Kidney (tissue), 14 donors: ENCODE measurements around the gene NEDD9. TPM values are rescaled to one million over a fixed set of nuclear protein-coding genes. Genes with fewer than 3 reads are reported as not detected.

ENCODE experiments used
- DNase-seq, 5 donors: peaks; one replicate each; pipeline ENCODE4 v3.0.0-alpha.2; 2013 to 2020
- FAIRE-seq: peaks from 2 replicates; lab custom pipeline; 2012; peaks lifted over from hg19 to GRCh38; lab: Jason Lieb, UNC
- H3K27ac ChIP-seq, 2 donors: one replicate each; pipeline ENCODE4 v1.7.0; 2013; ENCODE audit warnings: low read depth in 2 of 2, low read length in 2 of 2, inconsistent platforms in 1 of 2
- H3K27me3 ChIP-seq: one replicate; pipeline ENCODE4 v1.7.1; 2013; ENCODE audit warnings: low read length, inconsistent platforms; ENCODE audit not compliant: control insufficient read depth, insufficient read depth
- H3K36me3 ChIP-seq, 3 donors: one replicate each; pipeline versions ENCODE4 v1.7.0 to v1.7.1; 2013; ENCODE audit warnings: low read length in 3 of 3, control low read depth in 1 of 3, inconsistent platforms in 1 of 3; ENCODE audit not compliant: insufficient read depth in 3 of 3, control insufficient read depth in 2 of 3
- H3K4me1 ChIP-seq, 3 donors: one replicate each; pipeline versions ENCODE4 v1.7.0 to v1.7.1; 2013; ENCODE audit warnings: low read length in 3 of 3, inconsistent platforms in 1 of 3, low read depth in 1 of 3; ENCODE audit not compliant: control insufficient read depth in 2 of 3, insufficient read depth in 2 of 3
- H3K4me3 ChIP-seq, 3 donors: one replicate each; pipeline versions ENCODE4 v1.7.0 to v1.8.1; 2013; ENCODE audit warnings: low read length in 3 of 3, control low read depth in 1 of 3, inconsistent platforms in 1 of 3
- H3K9ac ChIP-seq, 3 donors: one replicate each; pipeline versions ENCODE4 v1.7.0 to v1.7.1; 2013; ENCODE audit warnings: low read length in 3 of 3, control low read depth in 1 of 3, inconsistent platforms in 1 of 3
- H3K9me3 ChIP-seq, 3 donors: one replicate each; pipeline versions ENCODE4 v1.7.0 to v1.7.1; 2013; ENCODE audit warnings: low read length in 3 of 3, control low read depth in 1 of 3, inconsistent platforms in 1 of 3; ENCODE audit not compliant: control insufficient read depth in 2 of 3, insufficient read depth in 1 of 3
- intact Hi-C: fragments of 100-400 bp; cut with DNase I; formaldehyde crosslinking; loops from one replicate; pipeline ENCODE4 v1.11.1; 2022
- polyA plus RNA-seq: library from polyadenylated mRNA; stranded (reverse); fragments of 350-450 nt; fragmentation: Illumina TruSeq; extraction: RNeasy Lipid Tissue Mini Kit (QIAGEN cat#74804); gene quantifications from one replicate; pipeline ENCODE4 v1.2.3, GENCODE V29; 2014; ENCODE audit warnings: low read depth, low replicate concordance; ENCODE audit not compliant: insufficient read depth
- total RNA-seq: library from RNA; stranded (reverse); fragmentation: NEBNext Ultra II Directional; extraction: Animal tissue kit (Norgen Biotek cat#: 25700); gene quantifications from one replicate; pipeline ENCODE4 v1.2.1, GENCODE V29; 2021
- TF ChIP-seq, protein P1 (sequence below): IDR thresholded peaks from 3 replicates; pipeline ENCODE4 v1.5.1; 2012; ENCODE audit warnings: mild to moderate bottlenecking, moderate library complexity, borderline replicate concordance; ENCODE audit not compliant: insufficient read depth; ENCODE audit errors: extremely low read depth
- donor health status: control.
- donor health status: control.
- donor health status: control.
- donor health status: control.
- donor health status: control.
- donor health status: DM: yes; HTN: yes; CAD: no.
- donor health status: Normal renal cell carcinoma (clear cell type).

The NEDD9 gene
- total and polyA plus RNA-seq, 2 donors from 2014 or later: 19.2 to 101 TPM

DNA sequence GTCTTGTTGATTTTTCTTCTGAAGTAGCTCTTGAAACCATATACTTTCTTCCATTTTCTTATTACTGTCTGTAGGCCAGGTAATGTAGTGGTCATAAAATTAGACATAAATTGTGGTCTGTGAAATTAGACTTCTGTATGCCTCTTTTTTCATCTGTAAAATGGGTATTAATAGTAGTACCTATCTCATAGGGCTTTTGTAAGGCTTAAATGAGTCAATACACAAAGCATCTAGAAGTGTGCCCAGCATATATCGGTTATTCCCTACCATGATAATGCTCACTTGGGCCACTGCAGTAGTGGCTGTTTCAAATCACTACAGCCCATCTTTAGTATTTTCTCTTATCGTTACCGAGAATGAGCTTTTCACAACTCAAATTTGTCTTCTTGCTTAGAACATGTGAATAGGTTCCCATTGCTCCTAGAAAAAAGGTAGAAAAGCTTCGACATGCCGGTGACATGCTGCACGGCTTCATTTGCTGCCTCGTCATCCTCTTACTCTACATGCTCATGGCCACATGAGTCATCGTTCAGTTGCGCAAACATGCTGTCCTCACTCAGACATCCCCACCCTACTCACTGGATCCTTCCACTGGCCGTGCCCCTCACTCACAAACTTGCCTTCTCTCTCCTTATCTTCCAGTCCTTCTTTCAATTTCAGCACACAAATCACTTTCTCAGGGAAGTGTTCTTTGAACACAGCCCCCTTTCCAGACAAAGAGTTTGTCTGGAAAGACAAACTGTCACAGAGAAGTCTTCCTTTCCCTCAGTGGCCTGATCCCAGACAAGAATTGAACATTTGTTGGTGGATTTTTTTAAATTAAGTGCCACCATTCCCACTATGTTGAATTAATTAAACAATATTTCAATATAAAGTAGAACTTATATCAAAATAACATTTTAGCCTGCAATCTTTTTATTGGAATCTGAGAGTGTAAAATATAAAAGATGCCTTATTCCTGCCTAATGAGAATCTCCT, 88.8 kb downstream of the NEDD9 start:
- Histone ChIP-seq H3K36me3 (no peaks in the 10 kb centered on the region), H3K9ac (no peak overlapping the region), H3K4me3 (no peak overlapping the region), H3K27ac (no peak overlapping the region), H3K4me1 (no peaks in the 10 kb centered on the region), H3K9me3 (no peaks in the 10 kb centered on the region), H3K27me3 (no peaks in the 10 kb centered on the region)
- intact Hi-C loops: no loop called here
- FAIRE-seq (no peak), DNase-seq (no peak)
- TF ChIP-seq, protein P1, sequence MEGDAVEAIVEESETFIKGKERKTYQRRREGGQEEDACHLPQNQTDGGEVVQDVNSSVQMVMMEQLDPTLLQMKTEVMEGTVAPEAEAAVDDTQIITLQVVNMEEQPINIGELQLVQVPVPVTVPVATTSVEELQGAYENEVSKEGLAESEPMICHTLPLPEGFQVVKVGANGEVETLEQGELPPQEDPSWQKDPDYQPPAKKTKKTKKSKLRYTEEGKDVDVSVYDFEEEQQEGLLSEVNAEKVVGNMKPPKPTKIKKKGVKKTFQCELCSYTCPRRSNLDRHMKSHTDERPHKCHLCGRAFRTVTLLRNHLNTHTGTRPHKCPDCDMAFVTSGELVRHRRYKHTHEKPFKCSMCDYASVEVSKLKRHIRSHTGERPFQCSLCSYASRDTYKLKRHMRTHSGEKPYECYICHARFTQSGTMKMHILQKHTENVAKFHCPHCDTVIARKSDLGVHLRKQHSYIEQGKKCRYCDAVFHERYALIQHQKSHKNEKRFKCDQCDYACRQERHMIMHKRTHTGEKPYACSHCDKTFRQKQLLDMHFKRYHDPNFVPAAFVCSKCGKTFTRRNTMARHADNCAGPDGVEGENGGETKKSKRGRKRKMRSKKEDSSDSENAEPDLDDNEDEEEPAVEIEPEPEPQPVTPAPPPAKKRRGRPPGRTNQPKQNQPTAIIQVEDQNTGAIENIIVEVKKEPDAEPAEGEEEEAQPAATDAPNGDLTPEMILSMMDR: no peak

GRCh38 chr6:11142296-11143027, 90.0 kb downstream of the NEDD9 start:
- Histone ChIP-seq H3K36me3 (no peaks in the 10 kb centered on the region), H3K4me3 (no peak overlapping the region), H3K9ac (no peak overlapping the region), H3K9me3 (no peaks in the 10 kb centered on the region), H3K27me3 (no peaks in the 10 kb centered on the region), H3K4me1 (no peaks in the 10 kb centered on the region), H3K27ac (no peak overlapping the region)
- FAIRE-seq (no peak), DNase-seq (no peak)
- intact Hi-C loops: no loop called here
- TF ChIP-seq, protein P1: no peak

DNA sequence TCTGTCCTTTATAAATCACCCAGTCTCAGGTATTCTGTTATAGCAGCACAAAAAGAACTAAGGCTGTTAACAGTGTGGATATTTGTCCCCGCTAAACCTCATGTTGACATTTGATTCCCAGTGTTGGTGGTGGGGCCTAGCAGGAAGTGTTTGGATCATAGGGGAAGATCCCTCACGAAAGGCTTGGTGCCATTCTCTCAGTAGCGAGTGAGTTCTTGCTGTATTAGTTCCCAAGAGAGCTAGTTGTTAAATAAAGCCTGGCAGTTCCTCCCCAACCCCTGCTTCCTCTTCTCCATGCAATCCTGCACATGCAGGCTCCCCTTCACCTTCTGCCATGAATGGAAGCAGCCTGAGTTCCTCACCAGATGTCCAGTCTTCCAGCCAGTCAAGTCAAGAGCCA, 91.2 kb downstream of the NEDD9 start:
- Histone ChIP-seq H3K9me3 (no peaks in the 10 kb centered on the region), H3K27me3 (no peaks in the 10 kb centered on the region), H3K4me3 (no peak overlapping the region), H3K4me1 (no peaks in the 10 kb centered on the region), H3K9ac (no peak overlapping the region), H3K27ac (no peak overlapping the region), H3K36me3 (no peaks in the 10 kb centered on the region)
- no peak for DNase-seq
- FAIRE-seq: no peak
- intact Hi-C loops: no loop called here
- TF ChIP-seq, protein P1: no peak
